ENCODE measurements around the gene MAP4K4. TPM values are rescaled to one million over a fixed set of nuclear protein-coding genes. Genes with fewer than 3 reads are reported as not detected.

Gene MAP4K4
- total and polyA plus RNA-seq, 4 donors, result 19.7 to 91.7 (median 54.0) TPM

DNA sequence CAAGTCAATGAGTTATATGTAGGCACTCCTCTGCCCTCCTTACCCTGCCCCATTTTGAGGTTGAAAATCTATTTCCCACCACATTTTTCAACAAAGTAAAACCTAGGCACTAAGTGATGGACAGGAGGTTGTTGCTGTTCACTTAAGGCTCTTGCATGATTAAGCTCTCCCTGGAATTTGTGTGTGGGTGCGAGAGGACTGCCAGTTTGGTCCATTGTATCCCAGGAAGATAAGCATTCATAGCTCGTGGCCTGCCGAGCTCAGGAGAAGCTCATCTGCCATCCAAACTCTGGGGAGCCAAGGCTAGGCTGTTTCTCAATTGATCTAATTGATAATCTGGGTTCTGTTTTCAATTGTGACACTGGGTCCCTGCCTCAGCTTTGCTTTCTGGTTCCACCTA, 4.7 kb upstream of the MAP4K4 start:
- peaks cover 0 to 2% (median 0%) of the 10 kb centered on the region in 4 donors for H3K9me3 ChIP-seq (ENCODE audit: control insufficient read depth in 4 of 4, insufficient read depth in 3 of 4, low read length in 3 of 4)
- no peak overlapping the region for H3K4me3 ChIP-seq
- no peak overlapping the region for H3K27ac ChIP-seq (ENCODE audit: low read depth in 1 of 2, low read length in 1 of 2)
- H3K9ac ChIP-seq (ENCODE audit: insufficient read depth in 1 of 2, low read length in 2 of 2), result no peak overlapping the region
- ATAC-seq (ENCODE audit: insufficient read depth, low FRiP score) (no peak), DNase-seq (no peak)
- TF ChIP-seq, protein P1, sequence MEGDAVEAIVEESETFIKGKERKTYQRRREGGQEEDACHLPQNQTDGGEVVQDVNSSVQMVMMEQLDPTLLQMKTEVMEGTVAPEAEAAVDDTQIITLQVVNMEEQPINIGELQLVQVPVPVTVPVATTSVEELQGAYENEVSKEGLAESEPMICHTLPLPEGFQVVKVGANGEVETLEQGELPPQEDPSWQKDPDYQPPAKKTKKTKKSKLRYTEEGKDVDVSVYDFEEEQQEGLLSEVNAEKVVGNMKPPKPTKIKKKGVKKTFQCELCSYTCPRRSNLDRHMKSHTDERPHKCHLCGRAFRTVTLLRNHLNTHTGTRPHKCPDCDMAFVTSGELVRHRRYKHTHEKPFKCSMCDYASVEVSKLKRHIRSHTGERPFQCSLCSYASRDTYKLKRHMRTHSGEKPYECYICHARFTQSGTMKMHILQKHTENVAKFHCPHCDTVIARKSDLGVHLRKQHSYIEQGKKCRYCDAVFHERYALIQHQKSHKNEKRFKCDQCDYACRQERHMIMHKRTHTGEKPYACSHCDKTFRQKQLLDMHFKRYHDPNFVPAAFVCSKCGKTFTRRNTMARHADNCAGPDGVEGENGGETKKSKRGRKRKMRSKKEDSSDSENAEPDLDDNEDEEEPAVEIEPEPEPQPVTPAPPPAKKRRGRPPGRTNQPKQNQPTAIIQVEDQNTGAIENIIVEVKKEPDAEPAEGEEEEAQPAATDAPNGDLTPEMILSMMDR (IDR thresholded peaks at IDR 0.05; ENCODE audit: control extremely low read depth, extremely low read depth), result no peak
- H3K36me3 ChIP-seq (ENCODE audit: control insufficient read depth in 4 of 4, insufficient read depth in 4 of 4, low read length in 4 of 4), result no peaks in the 10 kb centered on the region
- no peaks in the 10 kb centered on the region for H3K27me3 ChIP-seq (ENCODE audit: control insufficient read depth in 3 of 3, insufficient read depth in 3 of 3, low read length in 2 of 3)
- WGBS, 2 donors, result 95 to 98% methylated on average over 3 of the region's 3 CpGs
- peaks cover 0 to 9% (median 0%) of the 10 kb centered on the region in 5 donors for H3K4me1 ChIP-seq (ENCODE audit: control insufficient read depth in 5 of 5, insufficient read depth in 5 of 5, low read length in 5 of 5)

DNA sequence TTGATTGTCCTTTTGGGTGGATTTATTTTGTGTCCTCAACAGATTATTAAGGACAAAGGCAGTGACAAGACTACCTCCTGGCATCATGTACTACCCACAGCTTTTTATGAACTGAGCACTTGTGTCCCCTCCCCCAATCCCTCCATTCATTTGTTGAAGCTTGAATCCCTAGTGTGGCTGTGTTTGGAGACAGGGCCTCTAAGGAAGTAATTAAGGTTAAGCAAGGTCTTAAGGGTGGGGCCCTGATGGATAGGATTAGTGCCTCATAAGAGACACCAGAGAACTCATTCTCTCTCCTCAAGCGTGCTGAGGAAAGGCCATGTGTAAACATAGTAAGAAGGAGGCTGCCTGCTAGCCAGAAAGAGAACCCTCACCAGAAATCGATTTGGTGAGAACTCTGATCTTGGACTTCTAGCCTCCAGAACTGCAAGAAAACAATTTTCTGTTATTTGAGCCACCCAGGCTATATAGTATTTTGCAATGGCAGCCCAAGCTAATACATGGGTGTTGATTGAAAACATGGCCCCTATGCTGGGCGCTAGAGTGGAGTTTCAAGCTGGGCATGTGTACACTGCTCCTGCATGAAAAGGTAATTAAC, 3.4 kb upstream of the MAP4K4 start:
- Histone ChIP-seq H3K27ac (ENCODE audit: low read depth in 1 of 2, low read length in 1 of 2) (no peak overlapping the region), H3K27me3 (ENCODE audit: control insufficient read depth in 3 of 3, insufficient read depth in 3 of 3, low read length in 2 of 3) (no peaks in the 10 kb centered on the region), H3K9ac (ENCODE audit: insufficient read depth in 1 of 2, low read length in 2 of 2) (no peak overlapping the region), H3K4me1 (ENCODE audit: control insufficient read depth in 5 of 5, insufficient read depth in 5 of 5, low read length in 5 of 5) (peaks cover 0 to 13% (median 0%) of the 10 kb centered on the region in 5 donors), H3K9me3 (ENCODE audit: control insufficient read depth in 4 of 4, insufficient read depth in 3 of 4, low read length in 3 of 4) (peaks cover 0 to 2% (median 0%) of the 10 kb centered on the region in 4 donors), H3K36me3 (ENCODE audit: control insufficient read depth in 4 of 4, insufficient read depth in 4 of 4, low read length in 4 of 4) (no peaks in the 10 kb centered on the region), H3K4me3 (no peak overlapping the region)
- TF ChIP-seq, protein P1 (IDR thresholded peaks at IDR 0.05; ENCODE audit: control extremely low read depth, extremely low read depth), result no peak
- DNase-seq (no peak), ATAC-seq (ENCODE audit: insufficient read depth, low FRiP score) (no peak)
- WGBS, 2 donors, result 93 to 94% methylated on average over 3 of the region's 3 CpGs

DNA sequence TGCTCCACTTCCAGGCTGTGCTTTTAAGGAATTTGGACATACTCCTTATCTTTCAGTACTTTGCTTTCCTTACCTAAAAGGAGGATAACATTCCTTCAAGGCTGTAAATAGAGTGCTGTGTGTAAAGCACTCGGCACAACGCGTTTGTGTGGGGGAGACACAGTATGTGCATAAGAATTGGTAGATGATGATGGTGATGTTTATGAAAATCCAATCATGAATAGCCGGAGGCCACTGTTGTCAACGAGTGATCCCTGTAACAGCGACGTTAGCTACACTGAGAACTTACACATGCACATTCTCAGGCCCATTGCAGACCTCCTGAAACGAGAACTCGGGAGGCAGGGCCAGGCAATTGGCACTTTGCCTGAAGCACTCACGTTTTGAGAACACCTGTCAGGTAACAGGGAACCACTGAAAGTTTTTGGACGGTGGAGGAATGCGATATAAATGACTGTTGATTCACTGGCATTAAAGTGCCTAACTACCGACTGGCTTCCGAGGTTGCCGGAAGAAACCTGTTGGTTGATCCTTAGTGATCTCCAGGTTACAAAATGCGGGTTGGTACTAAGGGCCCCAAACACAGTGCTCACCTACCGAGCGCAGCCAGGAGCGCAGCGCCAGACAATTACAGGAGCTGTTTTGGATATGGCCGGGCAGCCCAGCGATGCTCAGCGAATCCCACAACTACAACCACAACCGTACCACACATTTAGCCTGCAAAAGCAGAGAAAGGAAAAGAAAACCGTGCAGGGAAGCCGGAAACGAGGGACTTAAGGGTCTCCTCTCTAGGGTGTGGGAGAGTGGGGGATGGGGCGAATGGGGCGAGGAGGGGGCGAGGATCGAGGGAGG, 1.0 kb upstream of the MAP4K4 start:
- H3K4me1 ChIP-seq (ENCODE audit: control insufficient read depth in 5 of 5, insufficient read depth in 5 of 5, low read length in 5 of 5), result peaks cover 0 to 34% (median 3%) of the 10 kb centered on the region in 5 donors
- no peaks in the 10 kb centered on the region for H3K36me3 ChIP-seq (ENCODE audit: control insufficient read depth in 4 of 4, insufficient read depth in 4 of 4, low read length in 4 of 4)
- 12 to 17% methylated on average over 30 to 31 of the region's 31 CpGs for WGBS, 2 donors
- no peak for ATAC-seq (ENCODE audit: insufficient read depth, low FRiP score)
- TF ChIP-seq, protein P1 (IDR thresholded peaks at IDR 0.05; ENCODE audit: control extremely low read depth, extremely low read depth), result no peak
- H3K27me3 ChIP-seq (ENCODE audit: control insufficient read depth in 3 of 3, insufficient read depth in 3 of 3, low read length in 2 of 3), result no peaks in the 10 kb centered on the region
- peaks cover 0 to 2% (median 0%) of the 10 kb centered on the region in 4 donors for H3K9me3 ChIP-seq (ENCODE audit: control insufficient read depth in 4 of 4, insufficient read depth in 3 of 4, low read length in 3 of 4)
- peak overlapping the region; percentile 85 for H3K4me3 ChIP-seq
- peak overlapping the region; percentile 93 to 100 for H3K27ac ChIP-seq (ENCODE audit: low read depth in 1 of 2, low read length in 1 of 2)
- H3K9ac ChIP-seq (ENCODE audit: insufficient read depth in 1 of 2, low read length in 2 of 2), result peak overlapping the region; percentile 22 to 69
- DNase-seq, result peak; percentile 61 to 78 (median 63)

All from lung (tissue), 12 donors.